Erythroblast (primary cell): ENCODE measurements around the gene RNF217.

Experiments
- GATA1 ChIP-seq: IDR thresholded peaks from 2 replicates; pipeline ENCODE4 v1.6.1; 2011; ENCODE audit warnings: low read depth, mild to moderate bottlenecking, control low read depth, low read length, moderate library complexity
- POLR2A ChIP-seq: IDR thresholded peaks from 2 replicates; pipeline ENCODE4 v1.6.1; 2011; ENCODE audit warnings: mild to moderate bottlenecking, low read length

DNA sequence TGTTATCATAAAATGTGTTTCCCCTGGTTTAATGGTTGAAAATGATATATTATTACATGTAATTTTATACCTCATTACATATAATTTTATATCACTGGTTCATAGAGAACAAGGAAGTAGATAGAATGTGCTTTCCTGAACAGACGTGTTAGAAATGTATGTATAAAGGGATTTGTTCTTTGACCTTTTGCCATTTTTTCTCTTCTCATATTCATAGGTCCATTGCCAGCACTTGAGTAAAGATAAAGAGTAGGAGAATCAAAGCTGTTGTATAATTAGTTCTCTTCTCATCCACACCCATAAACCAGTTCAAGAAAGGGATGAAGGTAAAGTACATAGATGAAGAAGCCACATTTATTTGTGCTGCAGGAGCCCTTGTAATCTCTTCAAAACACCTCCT is 46.7 kb downstream of the RNF217 start:
- no peak for TF ChIP-seq POLR2A
- no peak for TF ChIP-seq GATA1
